Right lobe of liver (tissue), 4 donors: ENCODE results near the gene P4HA1.

Experiments
- CTCF ChIP-seq, 4 donors: fragments of 200-600 bp in 3 of 4; fragments of 450-650 bp in 1 of 4; IDR thresholded peaks; one replicate each; pipeline versions ENCODE4 v1.5.1 to v1.8.0; 2016 to 2022; ENCODE audit warnings: antibody characterized with exemption in 4 of 4, mild to moderate bottlenecking in 2 of 4
- POLR2A ChIP-seq: fragments of 450-650 bp; IDR thresholded peaks from one replicate; pipeline ENCODE4 v1.6.1; 2017; ENCODE audit warnings: antibody characterized with exemption, mild to moderate bottlenecking
- donor health status: DM: no; HTN: no; CAD: no.
- donor health status: DM: no; HTN: no; CAD: no.
- donor health status: DM: no; HTN: yes; CAD: no.

GRCh38 chr10:72979709-72980108, 117.0 kb downstream of the P4HA1 start:
- TF ChIP-seq CTCF (IDR thresholded peaks at IDR 0.05) (no peak), POLR2A (no peak)
